22Rv1 (cell line): Measurements from ENCODE around the gene STAC2.
"Not testable (repeated sequence)": the region's sequence is repeated elsewhere in the genome, so short reads cannot be mapped to it uniquely, and the experiment has no call there.

Experiments used
- H3K27ac ChIP-seq: fragments of 450-650 bp; 2 replicates; pipeline ENCODE4 v1.5.1; 2017
- ZFX ChIP-seq: fragments of 450-650 bp; IDR thresholded peaks from 2 replicates; pipeline ENCODE4 v1.6.1; 2017; ENCODE audit warnings: antibody characterized with exemption, borderline replicate concordance
- TF ChIP-seq, protein P1 (sequence below): fragments of 450-650 bp; IDR thresholded peaks from 2 replicates; pipeline ENCODE4 v1.5.1; 2017; ENCODE audit warnings: mild to moderate bottlenecking

STAC2 gene, protein sequence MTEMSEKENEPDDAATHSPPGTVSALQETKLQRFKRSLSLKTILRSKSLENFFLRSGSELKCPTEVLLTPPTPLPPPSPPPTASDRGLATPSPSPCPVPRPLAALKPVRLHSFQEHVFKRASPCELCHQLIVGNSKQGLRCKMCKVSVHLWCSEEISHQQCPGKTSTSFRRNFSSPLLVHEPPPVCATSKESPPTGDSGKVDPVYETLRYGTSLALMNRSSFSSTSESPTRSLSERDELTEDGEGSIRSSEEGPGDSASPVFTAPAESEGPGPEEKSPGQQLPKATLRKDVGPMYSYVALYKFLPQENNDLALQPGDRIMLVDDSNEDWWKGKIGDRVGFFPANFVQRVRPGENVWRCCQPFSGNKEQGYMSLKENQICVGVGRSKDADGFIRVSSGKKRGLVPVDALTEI

DNA sequence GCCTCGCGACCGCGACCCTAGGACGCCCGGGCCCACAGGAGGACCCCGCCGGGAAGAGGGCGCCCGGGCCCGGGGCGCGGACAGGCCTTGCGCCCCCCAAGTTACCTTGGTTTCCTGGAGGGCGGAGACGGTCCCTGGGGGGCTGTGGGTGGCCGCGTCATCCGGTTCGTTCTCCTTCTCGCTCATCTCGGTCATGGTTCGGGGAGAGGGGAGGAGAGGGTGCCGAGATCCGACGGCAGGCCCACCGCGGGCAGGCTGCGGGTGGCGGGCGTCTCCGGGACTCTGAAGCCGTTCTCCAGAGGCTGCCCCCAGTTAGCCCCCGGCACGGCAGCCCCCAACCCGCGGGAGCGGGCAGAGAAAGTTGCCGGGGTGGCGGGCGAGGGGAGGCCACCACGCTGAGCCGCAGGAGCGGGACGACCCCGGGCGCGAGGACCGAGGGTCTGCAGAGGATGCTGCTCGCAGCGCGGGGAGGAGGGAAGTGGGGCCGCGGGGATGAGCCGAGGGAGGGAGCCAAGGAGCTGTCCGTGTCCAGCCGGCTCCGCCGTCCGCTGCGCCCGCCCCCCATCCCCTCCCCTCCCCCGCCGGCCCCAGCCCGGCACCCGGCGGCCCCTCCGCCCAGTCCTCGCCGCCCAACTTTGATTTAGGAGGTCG lies at the start of gene STAC2:
STAC2 (minus strand) TSS at position 638 of the 651 bp plus-strand sequence; CDS start at position 195, 443 bp downstream.
- TF ChIP-seq, protein P1, sequence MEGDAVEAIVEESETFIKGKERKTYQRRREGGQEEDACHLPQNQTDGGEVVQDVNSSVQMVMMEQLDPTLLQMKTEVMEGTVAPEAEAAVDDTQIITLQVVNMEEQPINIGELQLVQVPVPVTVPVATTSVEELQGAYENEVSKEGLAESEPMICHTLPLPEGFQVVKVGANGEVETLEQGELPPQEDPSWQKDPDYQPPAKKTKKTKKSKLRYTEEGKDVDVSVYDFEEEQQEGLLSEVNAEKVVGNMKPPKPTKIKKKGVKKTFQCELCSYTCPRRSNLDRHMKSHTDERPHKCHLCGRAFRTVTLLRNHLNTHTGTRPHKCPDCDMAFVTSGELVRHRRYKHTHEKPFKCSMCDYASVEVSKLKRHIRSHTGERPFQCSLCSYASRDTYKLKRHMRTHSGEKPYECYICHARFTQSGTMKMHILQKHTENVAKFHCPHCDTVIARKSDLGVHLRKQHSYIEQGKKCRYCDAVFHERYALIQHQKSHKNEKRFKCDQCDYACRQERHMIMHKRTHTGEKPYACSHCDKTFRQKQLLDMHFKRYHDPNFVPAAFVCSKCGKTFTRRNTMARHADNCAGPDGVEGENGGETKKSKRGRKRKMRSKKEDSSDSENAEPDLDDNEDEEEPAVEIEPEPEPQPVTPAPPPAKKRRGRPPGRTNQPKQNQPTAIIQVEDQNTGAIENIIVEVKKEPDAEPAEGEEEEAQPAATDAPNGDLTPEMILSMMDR, result no peak
- no peak for TF ChIP-seq ZFX
- no peak within 1 kb of the TSS for H3K27ac ChIP-seq

DNA sequence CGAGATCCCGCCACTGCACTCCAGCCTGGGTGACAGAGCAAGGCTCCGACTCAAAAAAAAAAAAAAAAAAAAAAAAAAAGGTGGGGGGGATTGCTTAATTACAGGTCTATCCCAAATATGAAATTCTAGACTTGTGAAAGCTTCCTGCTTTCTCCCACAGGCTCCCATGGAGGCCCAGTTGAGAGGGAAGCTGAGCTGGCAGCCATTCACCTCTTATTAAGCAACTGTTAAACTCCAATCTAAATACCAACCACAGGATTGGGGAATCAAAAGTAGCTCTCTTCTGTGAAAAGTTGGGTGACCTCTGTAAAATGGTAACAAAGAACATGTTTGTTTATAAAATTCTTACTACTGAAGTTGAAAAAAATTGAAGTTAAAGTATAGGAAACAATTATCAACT lies 45.8 kb upstream of the STAC2 start:
- H3K27ac ChIP-seq, result no peak overlapping the region
- TF ChIP-seq ZFX, result no peak
- TF ChIP-seq, protein P1, result no peak

DNA sequence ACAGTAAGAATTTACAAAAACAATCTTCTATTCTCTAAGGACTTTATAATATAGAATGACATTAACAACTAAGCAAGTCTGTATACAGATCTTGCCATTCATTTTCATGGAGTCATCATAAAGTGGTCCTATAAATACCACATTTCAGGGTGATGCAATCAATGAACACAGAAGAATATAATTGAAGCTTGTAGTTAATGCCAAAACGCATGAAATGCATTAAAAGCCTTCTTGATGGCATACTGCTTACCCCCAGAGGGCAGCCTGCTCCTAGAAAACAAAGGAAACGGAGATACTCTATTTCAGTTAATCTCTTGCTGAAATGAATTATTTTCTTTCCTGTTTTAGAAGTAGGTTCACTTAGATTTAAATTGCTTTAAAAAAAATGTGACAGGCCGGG lies 45.2 kb upstream of the STAC2 start:
- TF ChIP-seq ZFX, result no peak
- TF ChIP-seq, protein P1, result no peak; the same call in 1 of the 2 replicates
- no peak overlapping the region for H3K27ac ChIP-seq

DNA sequence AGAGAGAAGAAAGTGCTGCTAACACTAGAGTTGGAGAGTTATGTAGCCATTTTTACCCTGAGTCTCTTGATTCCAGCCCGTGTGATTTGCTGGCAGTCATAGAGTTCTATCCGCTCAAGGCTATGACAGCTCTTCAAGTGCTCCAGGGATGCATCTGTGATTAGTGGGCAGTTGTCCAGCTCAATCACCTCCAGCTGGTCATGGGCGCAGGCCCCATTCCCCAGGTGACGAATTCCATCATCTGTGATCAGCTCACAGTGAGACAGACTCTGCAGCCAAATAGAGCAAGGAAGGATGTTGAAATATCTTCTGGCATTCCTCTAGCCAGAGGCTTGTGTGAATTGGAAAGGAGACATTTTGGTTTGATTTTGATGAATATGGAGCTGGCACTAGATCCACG lies 38.4 kb upstream of the STAC2 start:
- no peak overlapping the region for H3K27ac ChIP-seq
- no peak for TF ChIP-seq ZFX
- TF ChIP-seq, protein P1, result no peak

DNA sequence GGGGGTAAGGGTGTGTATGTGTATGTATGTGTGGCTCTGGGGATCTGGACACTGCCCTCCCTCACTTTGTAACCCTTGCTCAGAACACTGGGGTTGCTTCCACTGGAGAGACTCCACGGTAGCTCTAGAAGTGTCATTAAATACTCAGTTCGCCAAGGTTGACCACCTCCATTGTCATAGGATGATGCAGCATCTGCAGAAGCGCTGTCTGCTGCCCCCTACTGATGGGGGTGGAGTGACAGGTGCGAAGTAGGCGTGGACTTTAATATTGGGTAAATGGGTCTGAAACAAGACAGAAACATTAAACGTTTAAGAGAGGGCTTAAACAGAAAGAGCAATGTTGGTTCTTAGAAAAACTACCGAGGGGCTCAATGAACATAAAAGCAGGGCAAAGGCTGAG lies 35.5 kb upstream of the STAC2 start:
- no peak overlapping the region for H3K27ac ChIP-seq
- TF ChIP-seq ZFX, result no peak
- TF ChIP-seq, protein P1, result peak; percentile 76

DNA sequence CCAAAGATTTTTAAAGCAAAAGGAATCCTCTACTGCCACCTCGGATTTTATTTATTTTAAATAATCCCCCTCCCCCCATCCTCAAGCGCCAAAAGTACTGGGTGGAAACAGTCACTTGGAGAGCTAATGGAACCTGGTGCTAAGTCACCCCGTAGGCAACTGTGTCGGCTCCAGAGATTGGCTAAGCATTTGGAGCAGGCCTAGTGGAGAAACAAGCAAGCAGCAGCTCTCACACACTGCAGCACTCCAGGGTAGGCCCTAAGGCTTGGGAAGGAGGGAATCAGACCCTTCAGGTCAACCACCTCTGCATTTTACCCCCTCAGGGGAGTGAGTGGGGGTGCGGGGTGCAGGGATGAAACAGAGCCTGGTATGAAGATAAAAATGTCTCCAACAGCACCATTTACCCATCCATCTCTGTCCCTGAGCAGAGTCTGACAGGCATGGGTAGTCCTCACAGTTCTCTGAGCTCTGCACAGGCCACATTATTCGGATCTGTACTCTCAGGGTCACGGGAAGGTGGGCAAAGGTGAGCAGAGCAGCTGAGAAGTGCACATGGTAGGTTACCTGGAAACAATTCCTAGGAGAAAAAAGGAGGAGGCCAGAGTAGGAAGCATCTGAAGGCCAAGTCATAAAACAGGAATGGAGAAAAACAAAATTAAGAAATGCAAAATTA lies 27.2 kb upstream of the STAC2 start:
- H3K27ac ChIP-seq, result no peak overlapping the region
- no peak for TF ChIP-seq ZFX

DNA sequence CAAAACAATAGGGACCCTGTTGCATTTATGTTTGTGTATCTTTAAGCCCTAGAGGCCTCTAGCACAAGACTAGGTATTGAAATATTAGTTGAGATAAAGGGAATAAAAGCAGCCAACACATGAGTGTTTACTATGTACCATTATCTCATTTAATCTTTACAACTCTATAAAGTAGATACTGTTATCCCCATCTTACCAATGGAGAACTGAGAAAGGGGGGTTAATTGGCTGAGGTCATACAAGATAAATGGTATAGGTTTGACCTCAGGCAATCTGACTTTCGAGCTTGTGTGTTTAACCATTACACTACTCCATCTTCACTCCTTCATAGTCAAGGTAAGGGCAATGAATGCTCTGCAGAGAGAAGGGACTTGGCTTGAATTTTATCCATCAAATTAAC lies 26.3 kb upstream of the STAC2 start:
- no peak overlapping the region for H3K27ac ChIP-seq
- TF ChIP-seq, protein P1, result no peak
- TF ChIP-seq ZFX, result no peak

DNA sequence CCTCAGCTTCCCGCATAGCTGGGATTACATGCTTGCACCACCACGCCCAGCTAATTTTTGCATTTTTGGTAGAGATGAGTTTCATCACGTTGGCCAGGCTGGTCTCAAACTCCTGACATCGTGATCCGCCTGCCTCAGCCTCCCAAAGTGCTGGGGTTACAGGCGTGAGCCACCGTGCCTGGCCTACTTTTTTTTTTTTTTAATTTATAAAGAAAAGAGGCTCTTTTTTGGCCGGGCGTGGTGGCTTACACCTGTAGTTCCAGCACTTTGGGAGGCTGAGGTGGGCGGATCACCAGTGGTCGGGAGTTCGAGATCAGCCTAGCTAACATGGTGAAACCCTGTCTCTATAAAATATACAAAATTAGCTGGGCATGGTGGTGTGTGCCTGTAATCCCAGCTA lies 24.3 kb upstream of the STAC2 start:
- H3K27ac ChIP-seq, result not testable (repeated sequence)
